Activated CD8-positive, alpha-beta T cell treated with anti-CD3 and anti-CD28 coated beads, Interleukin-2, amount 10 ng/mL, durations not matched to agents 7 days and 5 days (primary cell): ENCODE results near the gene PRR35. TPM values are rescaled to one million over a fixed set of nuclear protein-coding genes. Genes with fewer than 3 reads are reported as not detected.

Source experiments
- ATAC-seq: fragments of 150-1000 bp; cut with Tn5 transposase; one replicate; pipeline ENCODE4 v1.10.0; 2021; ENCODE audit warnings: moderate library complexity
- CTCF ChIA-PET: fragments of 350-600 bp; sonication (Branson Sonifier 250); formaldehyde crosslinking; loops from one replicate; lab custom pipeline; 2021; ENCODE audit warnings: antibody characterized with exemption; lab: Charles Lee
- POLR2A ChIA-PET: fragments of 350-600 bp; sonication (Branson Sonifier 250); formaldehyde crosslinking; loops from one replicate; lab custom pipeline; 2021; ENCODE audit warnings: antibody characterized with exemption; lab: Charles Lee
- DNase-seq: peaks from one replicate; pipeline ENCODE4 v3.0.0-alpha.2; 2020
- H3K27ac Mint-ChIP-seq: one replicate; pipeline ENCODE4 v1.8.0; 2021; ENCODE audit warnings: mild to moderate bottlenecking, mixed read lengths
- H3K27me3 Mint-ChIP-seq: one replicate; pipeline ENCODE4 v1.8.0; 2021; ENCODE audit warnings: low read depth, mixed read lengths
- H3K36me3 Mint-ChIP-seq: one replicate; pipeline ENCODE4 v1.8.0; 2021; ENCODE audit warnings: low read depth, mixed read lengths
- H3K4me1 Mint-ChIP-seq: one replicate; pipeline ENCODE4 v1.8.0; 2021; ENCODE audit warnings: low read depth, mixed read lengths
- H3K4me3 Mint-ChIP-seq: one replicate; pipeline ENCODE4 v1.8.0; 2021; ENCODE audit warnings: mild to moderate bottlenecking, mixed read lengths
- H3K9me3 Mint-ChIP-seq: one replicate; pipeline ENCODE4 v1.8.0; 2022; ENCODE audit warnings: mixed read lengths; ENCODE audit not compliant: insufficient read depth
- total RNA-seq, 2 experiments: library from RNA; stranded (reverse); gene quantifications; one replicate each; pipeline ENCODE4 v1.2.3, GENCODE V29; 2021

The PRR35 gene
- not detected for total RNA-seq

GRCh38 chr16:560204-560700 is at the start of gene PRR35:
Gene PRR35 (plus strand): TSS chr16:560394. CDS start chr16:563295, 2,901 bp downstream.
- H3K36me3 Mint-ChIP-seq: no peaks in the 10 kb centered on the region
- CTCF ChIA-PET: no interaction called here
- H3K9me3 Mint-ChIP-seq: no peaks in the 10 kb centered on the region
- no peak within 1 kb of the TSS for H3K27ac Mint-ChIP-seq
- DNase-seq: no peak
- ATAC-seq: no peak
- peaks cover 12% of the 10 kb centered on the region for H3K27me3 Mint-ChIP-seq
- POLR2A ChIA-PET: no interaction called here
- H3K4me1 Mint-ChIP-seq: no peaks in the 10 kb centered on the region
- H3K4me3 Mint-ChIP-seq: no peak within 1 kb of the TSS

GRCh38 chr16:512802-513201 is 47.4 kb upstream of the PRR35 start:
- Mint-ChIP-seq H3K36me3 (no peaks in the 10 kb centered on the region), H3K9me3 (no peaks in the 10 kb centered on the region), H3K27me3 (no peaks in the 10 kb centered on the region), H3K4me3 (no peak overlapping the region), H3K27ac (no peak overlapping the region), H3K4me1 (peaks cover 7% of the 10 kb centered on the region)
- POLR2A ChIA-PET: interaction anchor here (0.6 kb wide), 2 partner anchors 17 to 23 kb away, joined by 3 read pairs; no protein-coding TSS in a partner anchor
- CTCF ChIA-PET: no interaction called here
- DNase-seq (no peak), ATAC-seq (no peak)

GRCh38 chr16:513950-514349 is 46.2 kb upstream of the PRR35 start:
- Mint-ChIP-seq H3K4me3 (no peak overlapping the region), H3K36me3 (no peaks in the 10 kb centered on the region), H3K27me3 (no peaks in the 10 kb centered on the region), H3K27ac (no peak overlapping the region), H3K9me3 (no peaks in the 10 kb centered on the region), H3K4me1 (peaks cover 7% of the 10 kb centered on the region)
- ChIA-PET CTCF (no interaction called here), POLR2A (no interaction called here)
- no peak for ATAC-seq
- DNase-seq: no peak

- CTCF ChIA-PET: no interaction called here
- Mint-ChIP-seq H3K36me3 (no peaks in the 10 kb centered on the region), H3K27me3 (no peaks in the 10 kb centered on the region), H3K4me1 (no peaks in the 10 kb centered on the region), H3K9me3 (no peaks in the 10 kb centered on the region), H3K27ac (no peak overlapping the region), H3K4me3 (no peak overlapping the region)
- DNase-seq (no peak), ATAC-seq (no peak)
- POLR2A ChIA-PET: interaction anchor here (0.8 kb wide), 1 partner anchor 12 kb away, joined by 3 read pairs; the partner anchor contains the start of gene CAPN15
Observed at GRCh38 chr16:515175-515938, 44.8 kb upstream of the PRR35 start.

DNA sequence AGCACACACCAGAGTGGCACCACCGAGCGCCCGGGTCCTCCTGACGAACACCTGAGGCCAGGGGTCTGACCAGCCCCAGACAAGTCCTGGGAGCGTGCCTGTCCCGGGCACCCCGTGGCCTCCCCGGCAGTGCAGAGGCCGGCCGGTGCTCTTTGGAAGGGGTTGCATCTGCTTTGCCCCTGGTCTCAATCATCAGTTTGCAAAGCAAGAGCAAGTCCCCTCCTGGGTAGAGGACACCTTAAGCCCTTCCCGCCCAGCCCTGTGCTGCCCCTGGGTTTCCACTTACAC is 44.3 kb upstream of the PRR35 start:
- H3K4me1 Mint-ChIP-seq: no peaks in the 10 kb centered on the region
- no peaks in the 10 kb centered on the region for H3K9me3 Mint-ChIP-seq

GRCh38 chr16:516301-516700 is 43.9 kb upstream of the PRR35 start:
- POLR2A ChIA-PET: no interaction called here
- CTCF ChIA-PET: interaction anchor here (1.3 kb wide), 1 partner anchor 22 kb away, joined by 4 read pairs; no protein-coding TSS in a partner anchor
- H3K4me3 Mint-ChIP-seq: no peak overlapping the region
- DNase-seq (no peak), ATAC-seq (no peak)
- H3K9me3 Mint-ChIP-seq: no peaks in the 10 kb centered on the region
- no peaks in the 10 kb centered on the region for H3K27me3 Mint-ChIP-seq
- H3K27ac Mint-ChIP-seq: no peak overlapping the region
- H3K4me1 Mint-ChIP-seq: no peaks in the 10 kb centered on the region
- H3K36me3 Mint-ChIP-seq: no peaks in the 10 kb centered on the region

More for the DNA sequence above, 44.3 kb upstream of the PRR35 start:
- DNase-seq (no peak), ATAC-seq (no peak)
- no peaks in the 10 kb centered on the region for H3K36me3 Mint-ChIP-seq
- POLR2A ChIA-PET: no interaction called here
- no peaks in the 10 kb centered on the region for H3K27me3 Mint-ChIP-seq
- no peak overlapping the region for H3K27ac Mint-ChIP-seq
- CTCF ChIA-PET: no interaction called here
- no peak overlapping the region for H3K4me3 Mint-ChIP-seq

DNA sequence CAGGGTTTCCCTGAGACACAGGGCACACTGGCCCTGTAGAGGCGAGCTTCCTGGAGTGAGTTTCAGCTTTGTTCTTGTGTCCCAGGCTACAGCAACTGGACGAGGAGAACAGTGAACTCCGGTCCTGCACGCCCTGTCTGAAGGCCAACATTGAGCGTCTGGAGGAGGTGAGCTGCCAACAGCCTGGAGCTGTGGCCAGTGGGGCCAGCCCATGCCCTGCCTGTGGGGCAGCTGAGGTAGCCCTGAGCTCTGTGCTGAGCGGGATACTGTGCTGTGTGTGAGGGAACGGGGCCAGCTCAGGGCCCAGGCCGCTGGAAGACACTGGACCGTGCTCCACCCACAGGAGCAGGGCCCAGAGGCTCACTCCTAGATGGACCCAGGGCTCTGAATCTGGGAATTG is 41.3 kb upstream of the PRR35 start:
- DNase-seq (no peak), ATAC-seq (no peak)
- Mint-ChIP-seq H3K9me3 (no peaks in the 10 kb centered on the region), H3K27ac (no peak overlapping the region), H3K4me3 (no peak overlapping the region), H3K27me3 (no peaks in the 10 kb centered on the region), H3K36me3 (no peaks in the 10 kb centered on the region), H3K4me1 (no peaks in the 10 kb centered on the region)
- ChIA-PET POLR2A (interaction anchor here (1.1 kb wide), 1 partner anchor 9 kb away, joined by 3 read pairs; the partner anchor contains the start of gene CAPN15), CTCF (interaction anchor here (1.6 kb wide), 1 partner anchor 9 kb away, joined by 4 read pairs; the partner anchor contains the start of gene CAPN15)

DNA sequence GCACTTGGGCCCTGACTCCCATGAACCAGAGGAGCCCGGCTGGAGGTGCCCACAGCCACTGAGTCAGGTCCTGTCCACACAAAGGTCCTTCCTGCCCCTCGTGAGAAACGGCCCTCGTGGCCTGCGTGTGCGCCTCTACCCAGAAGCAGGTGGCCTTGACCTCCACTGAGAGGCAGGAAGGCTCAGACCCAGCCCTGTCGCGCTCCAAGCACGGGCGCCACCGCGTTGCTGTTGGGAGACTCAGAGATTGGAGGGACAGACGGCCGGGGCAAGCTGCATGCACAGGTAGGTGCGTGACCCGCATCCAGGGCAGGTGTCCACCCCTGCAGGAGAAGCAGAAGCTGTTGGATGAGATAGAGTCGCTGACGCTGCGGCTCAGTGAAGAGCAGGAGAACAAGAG is 40.8 kb upstream of the PRR35 start:
- Mint-ChIP-seq H3K4me1 (peaks cover 2% of the 10 kb centered on the region), H3K27ac (no peak overlapping the region), H3K27me3 (no peaks in the 10 kb centered on the region), H3K36me3 (no peaks in the 10 kb centered on the region), H3K9me3 (no peaks in the 10 kb centered on the region), H3K4me3 (no peak overlapping the region)
- DNase-seq (no peak), ATAC-seq (no peak)
- ChIA-PET CTCF (interaction anchor here (1.6 kb wide), 1 partner anchor 8 kb away, joined by 4 read pairs; the partner anchor contains the start of gene CAPN15), POLR2A (interaction anchor here (1.1 kb wide), 1 partner anchor 8 kb away, joined by 3 read pairs; the partner anchor contains the start of gene CAPN15)

DNA sequence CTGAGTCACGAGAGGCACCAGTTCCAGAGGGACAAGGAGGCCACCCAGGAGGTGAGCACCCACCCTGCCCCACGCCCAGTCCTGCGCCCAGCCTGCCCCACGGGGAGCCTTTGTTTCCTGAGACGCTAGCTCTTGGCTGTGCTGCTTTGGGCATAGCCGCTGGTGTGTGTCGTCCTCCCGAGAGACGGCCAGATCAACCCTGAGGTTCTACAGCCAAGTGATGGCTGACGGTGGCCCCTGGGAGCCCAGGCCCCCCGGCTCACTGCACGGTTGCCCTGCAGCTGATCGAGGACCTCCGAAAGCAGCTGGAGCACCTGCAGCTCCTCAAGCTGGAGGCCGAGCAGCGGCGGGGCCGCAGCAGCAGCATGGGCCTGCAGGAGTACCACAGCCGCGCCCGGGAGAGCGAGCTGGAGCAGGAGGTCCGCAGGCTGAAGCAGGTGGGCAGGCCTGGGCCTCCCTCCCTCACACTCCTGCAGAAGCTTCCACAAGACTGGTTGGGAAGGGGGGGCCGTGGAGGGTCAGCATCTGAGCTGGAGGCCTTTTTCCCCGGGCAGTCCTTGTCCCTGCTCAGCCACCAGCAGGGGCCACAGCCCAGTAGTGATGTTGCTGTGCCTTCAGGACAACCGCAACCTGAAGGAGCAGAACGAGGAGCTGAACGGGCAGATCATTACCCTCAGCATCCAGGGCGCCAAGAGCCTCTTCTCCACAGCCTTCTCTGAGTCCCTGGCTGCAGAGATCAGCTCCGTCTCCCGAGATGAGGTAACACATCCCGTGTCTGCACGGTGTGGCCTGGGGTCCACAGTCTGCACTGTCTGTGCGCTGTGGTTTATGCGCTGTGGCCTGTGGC is 40.1 kb upstream of the PRR35 start:
- Mint-ChIP-seq H3K4me1 (peaks cover 2% of the 10 kb centered on the region), H3K9me3 (no peaks in the 10 kb centered on the region), H3K27ac (no peak overlapping the region), H3K27me3 (no peaks in the 10 kb centered on the region), H3K4me3 (no peak overlapping the region), H3K36me3 (no peaks in the 10 kb centered on the region)
- CTCF ChIA-PET: interaction anchor here (1.6 kb wide), 1 partner anchor 7 kb away, joined by 4 read pairs; the partner anchor contains the start of gene CAPN15
- POLR2A ChIA-PET: interaction anchor here (0.5 to 1.1 kb wide), 2 partner anchors 7 to 10 kb away, joined by 3 read pairs; partner anchors contain the start of gene CAPN15
- DNase-seq: no peak
- no peak for ATAC-seq

DNA sequence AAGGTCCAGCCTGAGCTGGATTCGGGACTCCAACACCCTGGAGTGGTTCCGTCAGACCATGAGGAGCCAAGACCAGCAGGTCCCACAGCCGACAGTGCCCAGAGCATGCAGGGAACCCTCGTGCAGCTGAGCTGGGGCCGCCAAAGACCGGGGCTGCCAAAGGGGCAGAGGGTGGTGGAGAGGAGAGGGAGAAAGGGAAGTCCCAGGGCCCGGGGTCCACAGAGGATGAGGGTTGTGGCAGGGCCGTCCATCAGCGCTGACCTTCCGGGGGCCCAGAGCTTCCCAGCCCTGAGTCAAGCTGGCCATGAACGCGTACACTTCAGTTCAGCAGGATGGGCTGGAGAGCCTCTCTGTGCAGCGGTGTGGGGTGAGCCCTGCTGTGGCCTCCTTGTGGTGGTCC is 39.3 kb upstream of the PRR35 start:
- H3K9me3 Mint-ChIP-seq: no peaks in the 10 kb centered on the region
- H3K4me1 Mint-ChIP-seq: peaks cover 8% of the 10 kb centered on the region
- H3K4me3 Mint-ChIP-seq: no peak overlapping the region
- no peaks in the 10 kb centered on the region for H3K27me3 Mint-ChIP-seq
- CTCF ChIA-PET: no interaction called here
- ATAC-seq (no peak), DNase-seq (no peak)
- H3K27ac Mint-ChIP-seq: no peak overlapping the region
- POLR2A ChIA-PET: interaction anchor here (0.6 kb wide), 1 partner anchor 112 kb away, joined by 3 read pairs; no protein-coding TSS in a partner anchor
- peaks cover 3% of the 10 kb centered on the region for H3K36me3 Mint-ChIP-seq

DNA sequence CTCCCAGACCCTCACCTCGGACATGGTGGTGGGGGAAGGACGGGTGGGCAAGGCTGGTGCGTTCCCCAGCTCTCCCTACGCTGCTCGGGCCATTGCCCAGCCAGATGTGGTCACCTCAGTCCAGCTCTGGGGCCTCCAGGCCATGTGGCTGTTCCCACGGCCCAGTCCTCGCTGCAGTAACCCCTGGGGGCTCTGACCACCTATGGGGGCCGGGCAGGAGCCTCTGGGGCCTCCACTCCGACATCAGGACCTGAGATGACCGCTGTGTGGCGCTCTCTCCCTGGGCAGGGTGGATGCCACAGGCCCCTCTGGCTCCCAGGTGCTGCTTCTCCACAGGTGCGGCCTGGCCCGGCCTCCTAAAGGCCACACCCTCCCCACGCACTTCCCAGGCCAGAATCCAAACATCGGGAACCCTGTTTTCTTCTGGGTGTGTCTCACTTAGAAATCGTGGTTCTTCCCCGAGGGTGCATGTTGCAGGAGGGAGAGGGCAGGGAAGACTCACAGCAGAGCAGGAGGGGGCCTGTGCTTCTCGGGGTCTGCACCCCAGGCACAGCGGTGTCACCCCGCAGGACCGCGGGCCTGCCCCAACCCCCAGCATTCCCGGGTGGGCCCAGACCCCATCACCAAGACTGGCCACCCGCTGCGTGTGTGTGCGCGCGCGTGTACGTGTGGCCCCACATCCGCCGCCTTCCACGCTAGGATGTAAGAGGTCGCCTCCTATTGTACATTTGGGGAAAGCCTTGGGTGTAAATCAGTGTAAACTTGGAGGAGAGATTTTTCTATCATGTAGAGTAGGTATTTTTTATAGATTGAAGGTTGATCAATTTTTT is 38.6 kb upstream of the PRR35 start:
- POLR2A ChIA-PET: interaction anchor here (0.6 kb wide), 1 partner anchor 111 kb away, joined by 3 read pairs; no protein-coding TSS in a partner anchor

More for the DNA sequence above, 38.6 kb upstream of the PRR35 start:
- Mint-ChIP-seq H3K4me1 (peaks cover 16% of the 10 kb centered on the region), H3K27ac (no peak overlapping the region), H3K27me3 (no peaks in the 10 kb centered on the region), H3K36me3 (peaks cover 3% of the 10 kb centered on the region), H3K9me3 (no peaks in the 10 kb centered on the region), H3K4me3 (no peak overlapping the region)
- no peak for ATAC-seq
- CTCF ChIA-PET: no interaction called here
- no peak for DNase-seq
